WTC11 (cell line): ENCODE measurements around the gene TTN. TPM values are rescaled to one million over a fixed set of nuclear protein-coding genes. Genes with fewer than 3 reads are reported as not detected.

Source experiments
- ATAC-seq: fragments of 200-7000 bp; cut with Tn5 transposase; 2 replicates; pipeline ENCODE4 v1.10.0; 2021; ENCODE audit warnings: mild to moderate bottlenecking, moderate library complexity
- CTCF ChIA-PET: fragments of 300-600 bp; sonication (Branson Sonifier 250); formaldehyde crosslinking; loops from one replicate; lab custom pipeline; 2021; ENCODE audit warnings: antibody characterized with exemption; lab: Charles Lee
- POLR2A ChIA-PET: fragments of 350-600 bp; sonication (Branson Sonifier 250); formaldehyde crosslinking; loops from one replicate; lab custom pipeline; 2021; ENCODE audit warnings: antibody characterized with exemption; lab: Charles Lee
- DNase-seq: peaks from one replicate; pipeline ENCODE4 v3.0.0; 2021; ENCODE audit warnings: low spot score
- H3K27ac Mint-ChIP-seq: 2 replicates; pipeline ENCODE4 v1.8.0; 2021; ENCODE audit warnings: mixed read lengths
- H3K27me3 Mint-ChIP-seq: 2 replicates; pipeline ENCODE4 v1.8.0; 2021; ENCODE audit warnings: low read depth, mild to moderate bottlenecking, moderate library complexity, mixed read lengths
- H3K36me3 Mint-ChIP-seq: 2 replicates; pipeline ENCODE4 v1.8.0; 2021; ENCODE audit warnings: mixed read lengths
- H3K4me1 Mint-ChIP-seq: 2 replicates; pipeline ENCODE4 v1.8.0; 2022; ENCODE audit warnings: mixed read lengths
- H3K4me3 Mint-ChIP-seq: 2 replicates; pipeline ENCODE4 v1.8.0; 2021; ENCODE audit warnings: mild to moderate bottlenecking, moderate library complexity, mixed read lengths
- H3K9me3 Mint-ChIP-seq: 2 replicates; pipeline ENCODE4 v1.8.0; 2021; ENCODE audit warnings: mixed read lengths
- FOXP1 ChIP-seq: sonication (generic); formaldehyde crosslinking; IDR thresholded peaks from 2 replicates; pipeline ENCODE4 v1.8.0; 2022; ENCODE audit warnings: missing genetic modification reagents, mild to moderate bottlenecking, moderate library complexity, borderline replicate concordance
- IRF2 ChIP-seq: sonication (generic); formaldehyde crosslinking; IDR thresholded peaks from 2 replicates; pipeline ENCODE4 v1.8.0; 2022; ENCODE audit warnings: low read depth, missing genetic modification reagents, borderline replicate concordance
- JAZF1 ChIP-seq: fragments of 250-450 bp; sonication (Bioruptor Pico); IDR thresholded peaks from 2 replicates; pipeline ENCODE4 v1.9.0; 2021; ENCODE audit warnings: moderate library complexity, mild to moderate bottlenecking, inconsistent platforms
- NFE2L1 ChIP-seq: sonication (generic); formaldehyde crosslinking; IDR thresholded peaks from 2 replicates; pipeline ENCODE4 v1.8.1; 2023; ENCODE audit warnings: missing genetic modification reagents
- NR1H2 ChIP-seq: sonication (generic); formaldehyde crosslinking; IDR thresholded peaks from 2 replicates; pipeline ENCODE4 v1.9.0; 2021; ENCODE audit warnings: mild to moderate bottlenecking, moderate library complexity, missing genetic modification reagents
- NR2C2 ChIP-seq: sonication (generic); formaldehyde crosslinking; IDR thresholded peaks from 2 replicates; pipeline ENCODE4 v1.8.0; 2022; ENCODE audit warnings: mild to moderate bottlenecking, missing genetic modification reagents
- NR3C1 ChIP-seq: sonication (generic); formaldehyde crosslinking; conservative IDR thresholded peaks from 2 replicates; pipeline ENCODE4 v1.8.1; 2023; ENCODE audit warnings: low read depth, mild to moderate bottlenecking, missing genetic modification reagents
- SMAD3 ChIP-seq: sonication (generic); formaldehyde crosslinking; IDR thresholded peaks from 2 replicates; pipeline ENCODE4 v1.8.0; 2022; ENCODE audit warnings: missing genetic modification reagents, mild to moderate bottlenecking, borderline replicate concordance
- SOX15 ChIP-seq: fragments of 250-450 bp; sonication (Bioruptor Pico); IDR thresholded peaks from 2 replicates; pipeline ENCODE4 v1.9.0; 2021; ENCODE audit warnings: mild to moderate bottlenecking
- ZNF121 ChIP-seq: sonication (generic); formaldehyde crosslinking; IDR thresholded peaks from 2 replicates; pipeline ENCODE4 v1.8.0; 2023; ENCODE audit warnings: missing genetic modification reagents
- ZNF138 ChIP-seq: sonication (generic); formaldehyde crosslinking; conservative IDR thresholded peaks from 2 replicates; pipeline ENCODE4 v1.8.1; 2022; ENCODE audit warnings: mild to moderate bottlenecking, moderate library complexity, missing genetic modification reagents
- ZNF219 ChIP-seq: sonication (generic); formaldehyde crosslinking; IDR thresholded peaks from 2 replicates; pipeline ENCODE4 v1.8.0; 2023; ENCODE audit warnings: missing genetic modification reagents, mild to moderate bottlenecking, borderline replicate concordance
- ZNF671 ChIP-seq: fragments of 250-450 bp; sonication (Bioruptor Pico); IDR thresholded peaks from 2 replicates; pipeline ENCODE4 v1.8.0; 2021; ENCODE audit warnings: mild to moderate bottlenecking
- total RNA-seq: library from RNA; stranded (reverse); gene quantifications from 3 replicates; pipeline ENCODE4 v1.2.3, GENCODE V29; 2021
- TF ChIP-seq, protein P1 (sequence below): fragments of 250-450 bp; sonication (Bioruptor Pico); IDR thresholded peaks from 2 replicates; pipeline ENCODE4 v2.1.2; 2022; ENCODE audit warnings: mild to moderate bottlenecking, moderate library complexity
- TF ChIP-seq, protein P2 (sequence below): fragments of 250-450 bp; sonication (Bioruptor Pico); IDR thresholded peaks from 2 replicates; pipeline ENCODE4 v1.9.0; 2021; ENCODE audit warnings: moderate library complexity, mild to moderate bottlenecking, inconsistent platforms, borderline replicate concordance
- TF ChIP-seq, protein P3 (sequence below): sonication (generic); formaldehyde crosslinking; IDR thresholded peaks from 2 replicates; pipeline ENCODE4 v1.8.1; 2023; ENCODE audit warnings: mild to moderate bottlenecking, missing genetic modification reagents
- TF ChIP-seq, protein P4 (sequence below): fragments of 250-450 bp; sonication (Bioruptor Pico); IDR thresholded peaks from 2 replicates; pipeline ENCODE4 v1.8.0; 2021; ENCODE audit warnings: mild to moderate bottlenecking

Gene TTN
- total RNA-seq, 1 experiment from 2014 or later: 4.7 TPM

DNA sequence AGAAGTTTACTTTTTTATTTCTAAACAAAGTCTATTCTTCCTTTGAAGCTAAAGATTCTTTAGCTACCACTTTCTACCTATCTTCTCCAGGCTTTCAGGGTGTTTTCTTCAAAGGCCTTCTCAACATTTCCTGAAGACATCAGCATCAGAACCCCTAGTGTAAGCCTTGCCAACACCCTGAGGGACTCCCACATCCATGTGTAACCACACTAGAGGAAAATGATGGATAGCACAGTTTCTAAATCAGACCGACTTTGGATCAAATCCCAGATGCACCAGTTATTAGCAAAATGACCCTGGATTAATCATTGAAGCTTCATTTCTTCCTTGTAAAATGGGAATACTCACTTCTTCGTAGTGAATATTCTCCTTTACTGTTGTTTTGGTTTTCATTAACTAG is 4.7 kb upstream of the TTN start (continued):
- no peak for TF ChIP-seq ZNF138
- no peak for TF ChIP-seq ZNF671

DNA sequence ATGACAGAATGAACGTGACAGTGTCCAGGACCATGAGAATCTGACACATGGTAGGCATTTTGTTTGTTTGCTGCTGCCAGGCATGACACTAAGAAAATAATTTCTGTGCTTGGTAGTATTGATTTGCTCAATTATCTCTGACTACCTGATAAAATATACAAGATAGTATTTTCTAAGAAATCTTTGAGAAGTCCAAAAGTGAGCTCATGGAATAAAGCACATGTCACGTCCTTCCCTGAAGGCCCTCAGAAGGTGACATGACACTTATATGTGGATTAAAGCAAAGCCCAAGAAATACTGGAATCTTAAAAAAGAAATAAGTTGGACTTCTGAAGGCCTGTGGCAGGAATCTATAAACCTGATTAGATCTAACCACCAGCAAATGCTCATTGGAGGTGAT is 3.8 kb upstream of the TTN start:
- H3K4me1 Mint-ChIP-seq: no peaks in the 10 kb centered on the region
- H3K4me3 Mint-ChIP-seq: no peak overlapping the region
- H3K27me3 Mint-ChIP-seq: no peaks in the 10 kb centered on the region
- CTCF ChIA-PET: interaction anchor here (1.1 to 1.8 kb wide), 3 partner anchors 11 to 110 kb away, joined by 3 to 6 read pairs (median 4); no protein-coding TSS in a partner anchor
- H3K9me3 Mint-ChIP-seq: no peaks in the 10 kb centered on the region
- no peak overlapping the region for H3K27ac Mint-ChIP-seq
- DNase-seq: no peak
- no peak for ATAC-seq
- no peaks in the 10 kb centered on the region for H3K36me3 Mint-ChIP-seq
- TF ChIP-seq, protein P1, sequence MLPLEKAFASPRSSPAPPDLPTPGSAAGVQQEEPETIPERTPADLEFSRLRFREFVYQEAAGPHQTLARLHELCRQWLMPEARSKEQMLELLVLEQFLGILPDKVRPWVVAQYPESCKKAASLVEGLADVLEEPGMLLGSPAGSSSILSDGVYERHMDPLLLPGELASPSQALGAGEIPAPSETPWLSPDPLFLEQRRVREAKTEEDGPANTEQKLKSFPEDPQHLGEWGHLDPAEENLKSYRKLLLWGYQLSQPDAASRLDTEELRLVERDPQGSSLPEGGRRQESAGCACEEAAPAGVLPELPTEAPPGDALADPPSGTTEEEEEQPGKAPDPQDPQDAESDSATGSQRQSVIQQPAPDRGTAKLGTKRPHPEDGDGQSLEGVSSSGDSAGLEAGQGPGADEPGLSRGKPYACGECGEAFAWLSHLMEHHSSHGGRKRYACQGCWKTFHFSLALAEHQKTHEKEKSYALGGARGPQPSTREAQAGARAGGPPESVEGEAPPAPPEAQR (CRISPR knock-in tag): no peak
- POLR2A ChIA-PET: no interaction called here

DNA sequence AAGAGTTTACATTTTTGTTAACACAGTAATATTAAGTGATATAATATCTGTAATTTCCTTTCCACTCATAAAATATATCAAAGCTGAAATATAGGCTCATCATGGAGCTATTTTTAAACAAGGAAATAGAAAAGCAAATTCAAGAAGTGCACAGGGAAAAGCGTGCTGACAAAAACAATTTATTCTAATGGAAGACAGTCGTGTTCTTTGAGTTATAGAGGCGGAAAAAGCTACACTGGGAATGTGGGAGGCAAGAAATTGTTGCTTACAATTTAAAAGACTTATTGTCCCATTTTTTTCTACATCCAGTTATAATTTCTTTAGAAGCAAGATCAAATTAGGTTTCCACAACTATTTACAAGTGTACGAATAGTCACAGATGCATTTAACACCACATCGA is 3.2 kb upstream of the TTN start:
- DNase-seq (no peak), ATAC-seq (no peak)
- ChIA-PET POLR2A (no interaction called here), CTCF (interaction anchor here (1.1 to 1.8 kb wide), 2 partner anchors 10 to 110 kb away, joined by 3 to 4 read pairs; no protein-coding TSS in a partner anchor)
- no peaks in the 10 kb centered on the region for H3K4me1 Mint-ChIP-seq
- TF ChIP-seq ZNF121 (CRISPR knock-in tag): no peak
- TF ChIP-seq, protein P2, sequence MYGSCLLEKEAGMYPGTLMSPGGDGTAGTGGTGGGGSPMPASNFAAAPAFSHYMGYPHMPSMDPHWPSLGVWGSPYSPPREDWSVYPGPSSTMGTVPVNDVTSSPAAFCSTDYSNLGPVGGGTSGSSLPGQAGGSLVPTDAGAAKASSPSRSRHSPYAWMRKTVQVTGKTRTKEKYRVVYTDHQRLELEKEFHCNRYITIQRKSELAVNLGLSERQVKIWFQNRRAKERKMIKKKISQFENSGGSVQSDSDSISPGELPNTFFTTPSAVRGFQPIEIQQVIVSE (CRISPR knock-in tag): no peak
- TF ChIP-seq, protein P3, sequence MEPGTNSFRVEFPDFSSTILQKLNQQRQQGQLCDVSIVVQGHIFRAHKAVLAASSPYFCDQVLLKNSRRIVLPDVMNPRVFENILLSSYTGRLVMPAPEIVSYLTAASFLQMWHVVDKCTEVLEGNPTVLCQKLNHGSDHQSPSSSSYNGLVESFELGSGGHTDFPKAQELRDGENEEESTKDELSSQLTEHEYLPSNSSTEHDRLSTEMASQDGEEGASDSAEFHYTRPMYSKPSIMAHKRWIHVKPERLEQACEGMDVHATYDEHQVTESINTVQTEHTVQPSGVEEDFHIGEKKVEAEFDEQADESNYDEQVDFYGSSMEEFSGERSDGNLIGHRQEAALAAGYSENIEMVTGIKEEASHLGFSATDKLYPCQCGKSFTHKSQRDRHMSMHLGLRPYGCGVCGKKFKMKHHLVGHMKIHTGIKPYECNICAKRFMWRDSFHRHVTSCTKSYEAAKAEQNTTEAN: no peak
- TF ChIP-seq SOX15 (CRISPR knock-in tag): no peak
- TF ChIP-seq, protein P4, sequence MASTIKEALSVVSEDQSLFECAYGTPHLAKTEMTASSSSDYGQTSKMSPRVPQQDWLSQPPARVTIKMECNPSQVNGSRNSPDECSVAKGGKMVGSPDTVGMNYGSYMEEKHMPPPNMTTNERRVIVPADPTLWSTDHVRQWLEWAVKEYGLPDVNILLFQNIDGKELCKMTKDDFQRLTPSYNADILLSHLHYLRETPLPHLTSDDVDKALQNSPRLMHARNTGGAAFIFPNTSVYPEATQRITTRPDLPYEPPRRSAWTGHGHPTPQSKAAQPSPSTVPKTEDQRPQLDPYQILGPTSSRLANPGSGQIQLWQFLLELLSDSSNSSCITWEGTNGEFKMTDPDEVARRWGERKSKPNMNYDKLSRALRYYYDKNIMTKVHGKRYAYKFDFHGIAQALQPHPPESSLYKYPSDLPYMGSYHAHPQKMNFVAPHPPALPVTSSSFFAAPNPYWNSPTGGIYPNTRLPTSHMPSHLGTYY (CRISPR knock-in tag): no peak
- no peak for TF ChIP-seq SMAD3
- TF ChIP-seq, protein P1 (CRISPR knock-in tag): no peak
- TF ChIP-seq JAZF1 (CRISPR knock-in tag): no peak
- no peak for TF ChIP-seq FOXP1 (CRISPR knock-in tag)
- no peak for TF ChIP-seq NR1H2 (CRISPR knock-in tag)
- no peak for TF ChIP-seq NR2C2 (CRISPR knock-in tag)
- no peak for TF ChIP-seq IRF2 (CRISPR knock-in tag)
- no peak for TF ChIP-seq NR3C1 (CRISPR knock-in tag)
- TF ChIP-seq ZNF671: no peak
- TF ChIP-seq NFE2L1 (CRISPR knock-in tag): no peak
- TF ChIP-seq ZNF219 (CRISPR knock-in tag): no peak
- H3K27ac Mint-ChIP-seq: no peak overlapping the region
- H3K9me3 Mint-ChIP-seq: no peaks in the 10 kb centered on the region
- H3K4me3 Mint-ChIP-seq: no peak overlapping the region
- no peaks in the 10 kb centered on the region for H3K27me3 Mint-ChIP-seq
- H3K36me3 Mint-ChIP-seq: no peaks in the 10 kb centered on the region
